AG08396 (cell line): Measurements from ENCODE around the gene SGCA.

ENCODE experiments used
- DNase-seq: peaks from one replicate; pipeline ENCODE4 v3.0.0; 2012; ENCODE audit warnings: low spot score, mixed read lengths

SGCA gene

GRCh38 chr17:50209472-50210239, 43.9 kb downstream of the SGCA start:
- peak; percentile 93 for DNase-seq

GRCh38 chr17:50210240-50211225, 44.7 kb downstream of the SGCA start:
- peak; percentile 86 for DNase-seq

GRCh38 chr17:50211249-50212120, 45.7 kb downstream of the SGCA start:
- no peak for DNase-seq

GRCh38 chr17:50212121-50212843, 46.5 kb downstream of the SGCA start:
- DNase-seq = no peak

- DNase-seq = no peak
Measured at GRCh38 chr17:50213026-50214022, 47.5 kb downstream of the SGCA start.

GRCh38 chr17:50214976-50215760, 49.4 kb downstream of the SGCA start:
- no peak for DNase-seq

GRCh38 chr17:50217591-50217990, 51.8 kb downstream of the SGCA start:
- no peak for DNase-seq

- DNase-seq = no peak
Measured at GRCh38 chr17:50218071-50218759, 52.4 kb downstream of the SGCA start.

GRCh38 chr17:50218771-50219315, 53.0 kb downstream of the SGCA start:
- DNase-seq = no peak

GRCh38 chr17:50219342-50219741, 53.5 kb downstream of the SGCA start:
- peak; percentile 76 for DNase-seq

- no peak for DNase-seq
Measured at GRCh38 chr17:50219939-50220465, 54.2 kb downstream of the SGCA start.

- no peak for DNase-seq
Measured at GRCh38 chr17:50220811-50221210, 55.0 kb downstream of the SGCA start.

GRCh38 chr17:50221266-50221863, 55.6 kb downstream of the SGCA start:
- no peak for DNase-seq

- DNase-seq = peak; percentile 65
Measured at GRCh38 chr17:50221864-50222545, 56.2 kb downstream of the SGCA start.

- no peak for DNase-seq
Measured at GRCh38 chr17:50222922-50223321, 57.1 kb downstream of the SGCA start.
